CD4-positive, alpha-beta T cell treated with Interferon alpha-2 for 1 hour (primary cell): ENCODE data around the gene PISD.
"Not testable (repeated sequence)": the region's sequence is repeated elsewhere in the genome, so short reads cannot be mapped to it uniquely, and the experiment has no call there.

ENCODE experiments used
- DNase-seq, 2 donors: peaks; one replicate each; pipeline ENCODE4 v3.0.0-alpha.2; 2020 to 2022

PISD gene

GRCh38 chr22:31661851-31662667, at the start of gene PISD:
Gene PISD (minus strand): TSS chr22:31662215. CDS start chr22:31662208, 7 bp downstream.
- DNase-seq = peak; percentile 95 to 97

GRCh38 chr22:31711226-31711625, 49.2 kb upstream of the PISD start:
- DNase-seq = not testable (repeated sequence)

GRCh38 chr22:31707519-31707918, 45.5 kb upstream of the PISD start:
- DNase-seq = no peak

- DNase-seq = no peak
Observed at GRCh38 chr22:31695423-31695822, 33.4 kb upstream of the PISD start.

GRCh38 chr22:31694046-31694445, 32.0 kb upstream of the PISD start:
- not testable (repeated sequence) for DNase-seq

GRCh38 chr22:31692186-31692886, 30.3 kb upstream of the PISD start:
- DNase-seq = peak in 1 of 2 donors; percentile 34

- DNase-seq = no peak
Observed at GRCh38 chr22:31691408-31691807, 29.4 kb upstream of the PISD start.

- no peak for DNase-seq
Observed at GRCh38 chr22:31683181-31684105, 21.4 kb upstream of the PISD start.

- DNase-seq = no peak
Observed at GRCh38 chr22:31682751-31683150, 20.7 kb upstream of the PISD start.

- no peak for DNase-seq
Observed at GRCh38 chr22:31681349-31682345, 19.6 kb upstream of the PISD start.

GRCh38 chr22:31680861-31681341, 18.9 kb upstream of the PISD start:
- DNase-seq = no peak

GRCh38 chr22:31678748-31679147, 16.7 kb upstream of the PISD start:
- DNase-seq = no peak

- DNase-seq = peak; percentile 95 to 96
Observed at GRCh38 chr22:31676700-31677099, 14.7 kb upstream of the PISD start.

- peak in 1 of 2 donors; percentile 14 for DNase-seq
Observed at GRCh38 chr22:31674219-31674618, 12.2 kb upstream of the PISD start.

GRCh38 chr22:31668849-31669248, 6.8 kb upstream of the PISD start:
- DNase-seq = not testable (repeated sequence)

- DNase-seq = no peak
Observed at GRCh38 chr22:31662668-31663037, 638 bp upstream of the PISD start.

- DNase-seq = peak in 1 of 2 donors; percentile 24
Observed at GRCh38 chr22:31660860-31661341, 1.1 kb downstream of the PISD start.

- no peak for DNase-seq
Observed at GRCh38 chr22:31659246-31659645, 2.8 kb downstream of the PISD start.

GRCh38 chr22:31654408-31654807, 7.6 kb downstream of the PISD start:
- DNase-seq = no peak

- no peak for DNase-seq
Observed at GRCh38 chr22:31653944-31654343, 8.1 kb downstream of the PISD start.

GRCh38 chr22:31652911-31653684, 8.9 kb downstream of the PISD start:
- DNase-seq = no peak
